Large intestine (tissue), 3 donors: ENCODE results near the gene NKAIN2. TPM values are rescaled to one million over a fixed set of nuclear protein-coding genes. Genes with fewer than 3 reads are reported as not detected.
"Not testable (repeated sequence)": the region's sequence is repeated elsewhere in the genome, so short reads cannot be mapped to it uniquely, and the experiment has no call there.

ENCODE experiments used
- DNase-seq, 2 donors: peaks; one replicate each; pipeline versions ENCODE4 v3.0.0 to v3.0.0-alpha.2; 2013
- H3K27ac ChIP-seq: one replicate; pipeline ENCODE4 v1.5.1; 2013; ENCODE audit warnings: low read length
- H3K27me3 ChIP-seq: 2 replicates; pipeline ENCODE4 v1.6.1; 2013; ENCODE audit warnings: low read length; ENCODE audit not compliant: control insufficient read depth, insufficient read depth
- H3K36me3 ChIP-seq: 2 replicates; pipeline ENCODE4 v1.6.1; 2013; ENCODE audit warnings: low read length; ENCODE audit not compliant: control insufficient read depth, insufficient read depth
- H3K4me1 ChIP-seq: one replicate; pipeline ENCODE4 v1.6.1; 2013; ENCODE audit warnings: low read length; ENCODE audit not compliant: control insufficient read depth, insufficient read depth
- H3K4me3 ChIP-seq: one replicate; pipeline ENCODE4 v1.5.1; 2013; ENCODE audit warnings: low read length
- H3K9me3 ChIP-seq: one replicate; pipeline ENCODE4 v1.6.1; 2013; ENCODE audit warnings: mild to moderate bottlenecking, low read depth, low read length, moderate library complexity; ENCODE audit not compliant: control insufficient read depth
- WGBS: methylation state at CpG from one replicate; pipeline ENCODE4 v1.1.5; 2013; ENCODE audit warnings: low lambda C conversion rate; ENCODE audit not compliant: insufficient coverage; 5-methylcytosine and 5-hydroxymethylcytosine counted together
- polyA plus RNA-seq: library from polyadenylated mRNA; unstranded; fragments of 120-200 nt; gene quantifications from one replicate; pipeline ENCODE4 v1.2.1, GENCODE V29; 2013

The NKAIN2 gene
- polyA plus RNA-seq, 1 donor, result 1.3 TPM

DNA sequence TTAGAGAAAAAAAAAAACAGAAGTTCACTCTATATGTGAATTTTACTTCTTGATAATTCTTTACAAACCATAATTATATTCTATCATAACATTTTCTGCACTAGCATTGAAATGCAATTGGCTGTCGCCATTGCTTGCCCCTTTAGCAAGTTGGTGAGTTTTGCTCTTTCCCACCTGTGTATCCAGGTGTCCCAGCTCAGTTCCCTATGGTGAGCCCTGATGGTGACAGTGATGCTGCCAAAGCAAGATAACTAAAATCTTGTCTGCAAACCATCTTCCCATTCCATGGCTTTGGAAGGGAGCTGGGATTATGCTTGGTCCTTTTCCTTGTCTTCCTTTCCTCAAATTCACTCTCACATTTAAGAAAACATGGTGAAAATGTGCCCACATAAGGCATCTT is 429.6 kb downstream of the NKAIN2 start:
- DNase-seq, result no peak
- no peaks in the 10 kb centered on the region for H3K36me3 ChIP-seq
- WGBS, result no CpG with 5 or more reads among the region's 1 CpG
- no peaks in the 10 kb centered on the region for H3K4me1 ChIP-seq
- no peaks in the 10 kb centered on the region for H3K9me3 ChIP-seq
- no peaks in the 10 kb centered on the region for H3K27me3 ChIP-seq
- no peak overlapping the region for H3K27ac ChIP-seq
- no peak overlapping the region for H3K4me3 ChIP-seq

DNA sequence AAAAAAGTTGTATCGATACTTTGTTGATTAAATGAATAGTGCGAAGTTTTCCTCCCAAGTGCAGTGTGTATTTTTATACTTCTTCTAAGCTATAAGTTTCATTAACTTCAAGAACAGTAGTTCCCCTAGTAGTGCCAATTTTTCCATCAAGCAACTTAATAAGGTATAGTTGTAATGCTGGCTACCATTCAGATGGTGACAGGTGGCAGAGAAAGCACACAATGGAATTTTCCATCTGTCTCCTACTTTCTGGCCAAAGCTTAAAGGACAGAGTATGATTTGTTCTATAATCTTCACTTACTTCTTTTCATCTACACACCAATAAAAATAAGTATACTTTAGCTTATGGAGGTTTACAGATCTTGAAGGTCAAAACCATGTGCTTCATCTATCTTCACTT is 431.1 kb downstream of the NKAIN2 start:
- WGBS, result no CpG with 5 or more reads among the region's 2 CpGs

GRCh38 chr6:124237911-124238310 is 434.2 kb downstream of the NKAIN2 start:
- 100% methylated on average over 2 of the region's 3 CpGs for WGBS
- H3K36me3 ChIP-seq, result no peaks in the 10 kb centered on the region
- H3K9me3 ChIP-seq, result no peaks in the 10 kb centered on the region
- H3K27me3 ChIP-seq, result no peaks in the 10 kb centered on the region
- DNase-seq, result no peak
- no peak overlapping the region for H3K27ac ChIP-seq
- H3K4me3 ChIP-seq, result no peak overlapping the region
- H3K4me1 ChIP-seq, result no peaks in the 10 kb centered on the region

More for the DNA sequence above, 431.1 kb downstream of the NKAIN2 start:
- Histone ChIP-seq H3K27me3 (no peaks in the 10 kb centered on the region), H3K36me3 (no peaks in the 10 kb centered on the region), H3K27ac (no peak overlapping the region), H3K9me3 (no peaks in the 10 kb centered on the region), H3K4me3 (no peak overlapping the region), H3K4me1 (no peaks in the 10 kb centered on the region)
- no peak for DNase-seq

DNA sequence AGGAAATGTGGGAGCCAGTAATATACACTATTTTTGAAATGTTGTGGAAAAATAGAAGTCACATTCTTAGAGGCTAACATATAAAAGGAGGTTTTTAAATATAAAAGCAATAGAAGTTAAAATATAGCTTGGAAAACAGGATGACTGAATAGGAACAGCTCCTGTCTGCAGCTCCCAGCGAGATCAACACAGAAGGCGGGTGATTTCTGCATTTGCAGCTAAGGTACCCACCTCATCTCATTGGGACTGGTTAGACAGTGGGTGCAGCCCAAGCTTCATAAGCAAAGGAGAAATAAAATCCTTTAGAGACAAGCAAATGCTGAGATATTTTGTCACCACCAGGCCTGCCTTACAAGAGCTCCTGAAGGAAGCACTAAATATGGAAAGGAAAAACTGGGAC is 434.7 kb downstream of the NKAIN2 start:
- no CpG with 5 or more reads among the region's 2 CpGs for WGBS
- not testable (repeated sequence) for H3K4me3 ChIP-seq, H3K9me3 ChIP-seq, H3K36me3 ChIP-seq, DNase-seq, H3K27ac ChIP-seq, H3K4me1 ChIP-seq, H3K27me3 ChIP-seq

DNA sequence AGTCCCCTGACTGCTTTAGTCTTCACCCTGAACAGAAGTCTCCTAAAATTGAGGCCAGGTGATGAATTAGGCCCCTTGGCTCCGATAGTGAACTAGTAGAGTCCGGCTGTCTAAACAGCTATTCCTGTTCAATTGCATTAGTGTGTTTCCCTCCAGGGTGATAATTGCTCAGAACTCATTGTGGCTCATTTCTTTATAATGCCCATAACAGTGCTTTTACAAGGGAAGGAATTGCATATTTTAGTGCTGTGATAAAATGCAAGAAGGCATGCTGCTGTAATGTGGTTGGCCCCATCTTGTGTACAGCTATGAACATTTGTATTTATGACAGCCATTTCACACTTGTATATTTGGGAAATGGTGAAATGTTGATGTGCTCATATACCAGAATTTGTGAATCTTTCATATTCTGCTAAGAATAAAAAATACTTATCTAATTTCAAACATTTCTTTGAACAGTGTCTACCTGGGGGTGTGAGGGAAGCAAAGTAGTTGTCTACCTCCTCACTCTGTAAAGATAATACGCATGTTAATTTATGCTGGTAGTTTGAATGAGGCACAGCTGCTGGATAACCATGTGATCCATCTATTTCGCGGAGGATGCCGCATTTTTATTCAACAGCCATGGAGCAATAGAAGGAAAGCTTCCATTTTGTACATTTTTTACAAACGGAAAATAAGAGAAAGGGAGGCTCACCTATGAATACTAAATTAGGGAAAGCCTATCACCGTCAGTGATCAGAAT is 451.4 kb downstream of the NKAIN2 start:
- no peak for DNase-seq
- Histone ChIP-seq H3K36me3 (no peaks in the 10 kb centered on the region), H3K4me3 (no peak overlapping the region), H3K27me3 (no peaks in the 10 kb centered on the region), H3K27ac (no peak overlapping the region), H3K9me3 (no peaks in the 10 kb centered on the region), H3K4me1 (no peaks in the 10 kb centered on the region)
- WGBS, result 93% methylated on average over 6 of the region's 8 CpGs

- DNase-seq, result no peak
- Histone ChIP-seq H3K27ac (no peak overlapping the region), H3K4me3 (no peak overlapping the region), H3K27me3 (no peaks in the 10 kb centered on the region), H3K9me3 (no peaks in the 10 kb centered on the region), H3K36me3 (no peaks in the 10 kb centered on the region), H3K4me1 (no peaks in the 10 kb centered on the region)
- 83% methylated on average over 1 of the region's 1 CpG for WGBS
Measured at GRCh38 chr6:124260337-124260736, 456.7 kb downstream of the NKAIN2 start.

DNA sequence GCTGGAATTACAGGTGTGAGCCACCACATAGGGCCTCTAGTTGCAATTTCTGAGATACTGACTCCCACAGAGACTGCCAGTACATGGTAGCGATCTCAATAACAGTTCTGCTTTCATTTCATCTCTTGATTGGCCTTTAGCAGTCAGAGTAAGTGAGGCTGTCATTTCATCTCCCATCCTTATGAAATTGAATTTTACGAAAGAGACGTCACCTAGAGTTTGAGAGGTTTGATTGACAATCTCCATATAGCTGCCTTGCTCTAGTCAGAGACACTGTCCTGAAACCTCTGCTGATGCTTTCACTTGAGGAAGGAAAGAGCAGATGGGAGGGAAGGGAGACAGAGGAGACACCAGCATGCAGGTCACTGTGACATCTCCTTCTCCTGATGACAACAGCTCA is 466.1 kb downstream of the NKAIN2 start:
- H3K27ac ChIP-seq, result no peak overlapping the region
- no peaks in the 10 kb centered on the region for H3K36me3 ChIP-seq
- no peaks in the 10 kb centered on the region for H3K9me3 ChIP-seq
- no peaks in the 10 kb centered on the region for H3K27me3 ChIP-seq
- no peak overlapping the region for H3K4me3 ChIP-seq
- H3K4me1 ChIP-seq, result no peaks in the 10 kb centered on the region
- DNase-seq, result no peak
- WGBS, result no CpG with 5 or more reads among the region's 3 CpGs

DNA sequence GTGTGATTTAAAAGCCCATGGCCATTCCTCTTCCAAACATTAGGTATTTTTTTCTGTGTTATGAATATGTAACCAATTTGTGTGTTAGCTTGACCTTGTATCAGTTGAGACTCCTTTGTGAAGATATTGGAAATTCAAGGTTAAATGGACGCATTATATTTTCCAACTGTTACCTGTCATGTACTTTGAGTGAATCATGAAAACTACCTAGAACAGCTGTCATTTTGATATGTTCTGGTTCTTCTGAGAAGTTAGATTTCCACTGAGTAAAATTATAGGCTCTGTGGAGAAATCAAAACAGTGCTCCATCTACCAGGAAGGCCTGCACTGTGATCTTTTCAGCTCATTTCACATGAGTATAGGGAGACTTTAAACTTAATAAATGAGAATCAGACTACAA is 470.0 kb downstream of the NKAIN2 start:
- no peaks in the 10 kb centered on the region for H3K27me3 ChIP-seq
- DNase-seq, result no peak
- no peak overlapping the region for H3K4me3 ChIP-seq
- no CpG with 5 or more reads among the region's 1 CpG for whole genome bisulfite sequencing
- H3K27ac ChIP-seq, result no peak overlapping the region
- H3K9me3 ChIP-seq, result no peaks in the 10 kb centered on the region
- H3K36me3 ChIP-seq, result no peaks in the 10 kb centered on the region
- no peaks in the 10 kb centered on the region for H3K4me1 ChIP-seq

DNA sequence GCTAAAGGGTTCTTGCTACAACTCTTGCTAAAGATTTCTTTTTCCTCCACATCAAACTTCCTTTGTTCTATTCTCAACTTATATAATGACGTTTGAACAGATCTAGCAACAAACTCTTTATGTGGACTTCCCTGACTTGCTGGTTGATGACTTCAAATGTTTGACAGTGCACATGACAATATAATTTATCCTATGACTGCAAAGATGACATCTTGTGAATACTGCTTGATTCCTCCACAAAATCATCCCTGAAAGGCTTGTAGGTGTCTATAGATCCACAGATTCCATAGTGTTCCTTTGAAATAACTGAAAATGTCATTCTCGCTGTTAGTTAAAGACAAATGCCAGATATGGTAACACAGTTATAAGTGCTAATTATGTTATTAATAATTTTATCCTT is 478.9 kb downstream of the NKAIN2 start:
- no peaks in the 10 kb centered on the region for H3K4me1 ChIP-seq
- no peak overlapping the region for H3K4me3 ChIP-seq
- H3K36me3 ChIP-seq, result no peaks in the 10 kb centered on the region
- 60% methylated on average over 1 of the region's 2 CpGs for whole genome bisulfite sequencing
- no peaks in the 10 kb centered on the region for H3K9me3 ChIP-seq
- no peak overlapping the region for H3K27ac ChIP-seq
- DNase-seq, result no peak
- no peaks in the 10 kb centered on the region for H3K27me3 ChIP-seq

- Histone ChIP-seq H3K4me3 (no peak overlapping the region), H3K27ac (no peak overlapping the region), H3K27me3 (no peaks in the 10 kb centered on the region), H3K4me1 (no peaks in the 10 kb centered on the region), H3K36me3 (no peaks in the 10 kb centered on the region), H3K9me3 (no peaks in the 10 kb centered on the region)
- no CpG with 5 or more reads among the region's 1 CpG for WGBS
- DNase-seq, result no peak
Measured at GRCh38 chr6:124283486-124283885, 479.8 kb downstream of the NKAIN2 start.

GRCh38 chr6:124285146-124285545 is 481.5 kb downstream of the NKAIN2 start:
- Histone ChIP-seq H3K4me1 (no peaks in the 10 kb centered on the region), H3K4me3 (no peak overlapping the region), H3K9me3 (no peaks in the 10 kb centered on the region), H3K36me3 (no peaks in the 10 kb centered on the region), H3K27me3 (no peaks in the 10 kb centered on the region), H3K27ac (no peak overlapping the region)
- WGBS, result 100% methylated on average over 1 of the region's 1 CpG
- DNase-seq, result no peak
